H9 (cell line): ENCODE results near the gene TECTB. TPM values are rescaled to one million over a fixed set of nuclear protein-coding genes. Genes with fewer than 3 reads are reported as not detected.

ENCODE experiments used
- DNase-seq: peaks from one replicate; pipeline ENCODE4 v3.0.0-alpha.2; 2017
- H2AFZ ChIP-seq: one replicate; pipeline ENCODE4 v1.6.1; 2013; ENCODE audit warnings: mild to moderate bottlenecking, low read length, control low read depth, moderate library complexity
- H2AK5ac ChIP-seq: 2 replicates; pipeline ENCODE4 v1.6.1; 2013; ENCODE audit warnings: low read length, control low read depth, mixed read lengths; ENCODE audit not compliant: insufficient read length
- H2BK120ac ChIP-seq: one replicate; pipeline ENCODE4 v1.6.1; 2013; ENCODE audit warnings: low read depth, mild to moderate bottlenecking, low read length, control low read depth, inconsistent platforms; ENCODE audit not compliant: poor library complexity, severe bottlenecking
- H2BK12ac ChIP-seq: 2 replicates; pipeline ENCODE4 v1.6.1; 2013; ENCODE audit warnings: low read length, control low read depth, mixed read lengths, low read depth; ENCODE audit not compliant: insufficient read length
- H2BK15ac ChIP-seq: 2 replicates; pipeline ENCODE4 v1.6.1; 2013; ENCODE audit warnings: low read depth, low read length, control low read depth
- H2BK20ac ChIP-seq: one replicate; pipeline ENCODE4 v1.6.1; 2013; ENCODE audit warnings: low read depth, mild to moderate bottlenecking, low read length, control low read depth, inconsistent platforms; ENCODE audit not compliant: poor library complexity, severe bottlenecking
- H2BK5ac ChIP-seq: 2 replicates; pipeline ENCODE4 v1.6.1; 2013; ENCODE audit warnings: low read length, control low read depth, mixed read lengths; ENCODE audit not compliant: insufficient read length
- H3K14ac ChIP-seq: 2 replicates; pipeline ENCODE4 v1.6.1; 2013; ENCODE audit warnings: low read length, control low read depth; ENCODE audit not compliant: insufficient read depth
- H3K18ac ChIP-seq: 2 replicates; pipeline ENCODE4 v1.6.1; 2013; ENCODE audit warnings: low read depth, mild to moderate bottlenecking, mixed read lengths, low read length, control low read depth; ENCODE audit not compliant: insufficient read length
- H3K23ac ChIP-seq: 2 replicates; pipeline ENCODE4 v1.6.1; 2013; ENCODE audit warnings: low read length, control low read depth, mixed read lengths, low read depth; ENCODE audit not compliant: insufficient read length
- H3K23me2 ChIP-seq: 2 replicates; pipeline ENCODE4 v1.6.1; 2013; ENCODE audit warnings: low read depth, mild to moderate bottlenecking, mixed read lengths, low read length, control low read depth; ENCODE audit not compliant: insufficient read length, poor library complexity, severe bottlenecking
- H3K27ac ChIP-seq: 2 replicates; pipeline ENCODE4 v1.5.1; 2013; ENCODE audit warnings: low read length, control low read depth, mixed read lengths, low read depth; ENCODE audit not compliant: insufficient read length
- H3K27me3 ChIP-seq: 2 replicates; pipeline ENCODE4 v1.6.1; 2013; ENCODE audit warnings: low read length, control low read depth, inconsistent platforms; ENCODE audit not compliant: insufficient read depth
- H3K4ac ChIP-seq: 2 replicates; pipeline ENCODE4 v1.6.1; 2013; ENCODE audit warnings: low read depth, mild to moderate bottlenecking, control low read depth, inconsistent platforms, low read length, moderate library complexity
- H3K4me1 ChIP-seq: 2 replicates; pipeline ENCODE4 v1.6.1; 2013; ENCODE audit warnings: low read length, control low read depth, inconsistent platforms; ENCODE audit not compliant: insufficient read depth
- H3K4me2 ChIP-seq: 2 replicates; pipeline ENCODE4 v1.6.1; 2013; ENCODE audit warnings: low read length, control low read depth, mixed read lengths; ENCODE audit not compliant: insufficient read length, insufficient read depth
- H3K56ac ChIP-seq: 2 replicates; pipeline ENCODE4 v1.6.1; 2013; ENCODE audit warnings: low read depth, mild to moderate bottlenecking, mixed read lengths, low read length, control low read depth; ENCODE audit not compliant: insufficient read length
- H3K79me1 ChIP-seq: 2 replicates; pipeline ENCODE4 v1.6.1; 2013; ENCODE audit warnings: low read depth, mild to moderate bottlenecking, moderate library complexity, low read length, control low read depth, inconsistent platforms; ENCODE audit not compliant: insufficient read depth, poor library complexity, severe bottlenecking
- H3K79me2 ChIP-seq: 2 replicates; pipeline ENCODE4 v1.6.1; 2013; ENCODE audit warnings: low read length, control low read depth, inconsistent platforms; ENCODE audit not compliant: insufficient read depth
- H3K9ac ChIP-seq: 2 replicates; pipeline ENCODE4 v1.6.1; 2013; ENCODE audit warnings: low read length, control low read depth, mixed read lengths; ENCODE audit not compliant: insufficient read length; ENCODE audit errors: extremely low read depth
- H3K9me3 ChIP-seq: one replicate; pipeline ENCODE4 v1.6.1; 2013; ENCODE audit warnings: low read depth, low read length, inconsistent platforms; ENCODE audit not compliant: control insufficient read depth
- H3T11ph ChIP-seq: one replicate; pipeline ENCODE4 v1.6.1; 2013; ENCODE audit warnings: mild to moderate bottlenecking, low read length, control low read depth, inconsistent platforms
- H4K20me1 ChIP-seq: one replicate; pipeline ENCODE4 v1.6.1; 2013; ENCODE audit not compliant: control insufficient read depth, insufficient read length, insufficient read depth
- H4K5ac ChIP-seq: 2 replicates; pipeline ENCODE4 v1.6.1; 2013; ENCODE audit warnings: low read depth, mild to moderate bottlenecking, mixed read lengths, low read length, control low read depth; ENCODE audit not compliant: insufficient read length
- H4K8ac ChIP-seq: replicated peaks from 2 replicates; pipeline ENCODE4 v1.6.1; 2013; ENCODE audit warnings: low read length, control low read depth, mixed read lengths, low read depth; ENCODE audit not compliant: insufficient read length
- H4K91ac ChIP-seq: 2 replicates; pipeline ENCODE4 v1.6.1; 2013; ENCODE audit warnings: low read depth, mild to moderate bottlenecking, moderate library complexity, mixed read lengths, low read length, control low read depth; ENCODE audit not compliant: insufficient read length
- H3K27ac Mint-ChIP-seq, 3 experiments: 2 replicates in 2 of 3; 3 replicates in 1 of 3; pipeline ENCODE4 v1.8.0; 2020 to 2021; ENCODE audit warnings: mixed read lengths in 3 of 3, mild to moderate bottlenecking in 1 of 3, moderate library complexity in 1 of 3
- H3K27me3 Mint-ChIP-seq: 2 replicates; pipeline ENCODE4 v1.8.0; 2021; ENCODE audit warnings: low read depth, mild to moderate bottlenecking, moderate library complexity, mixed read lengths
- H3K36me3 Mint-ChIP-seq, 3 experiments: 2 replicates in 2 of 3; 3 replicates in 1 of 3; pipeline ENCODE4 v1.8.0; 2020 to 2021; ENCODE audit warnings: low read depth in 3 of 3, mixed read lengths in 3 of 3; ENCODE audit not compliant: insufficient read depth in 1 of 3
- H3K4me1 Mint-ChIP-seq, 2 experiments: 2 replicates each; pipeline ENCODE4 v1.8.0; 2020; ENCODE audit warnings: mixed read lengths in 2 of 2
- H3K4me3 Mint-ChIP-seq, 2 experiments: 2 replicates in 1 of 2; 3 replicates in 1 of 2; pipeline ENCODE4 v1.8.0; 2020 to 2021; ENCODE audit warnings: mild to moderate bottlenecking in 2 of 2, mixed read lengths in 2 of 2, moderate library complexity in 1 of 2
- H3K9me3 Mint-ChIP-seq, 2 experiments: 2 replicates in 1 of 2; 3 replicates in 1 of 2; pipeline ENCODE4 v1.8.0; 2020; ENCODE audit warnings: mild to moderate bottlenecking in 2 of 2, mixed read lengths in 2 of 2, moderate library complexity in 1 of 2
- WGBS: extraction: QIAGEN DNeasy Blood & Tissue Kit; methylation state at CpG from one replicate; pipeline ENCODE4 v1.1.7; 2013; ENCODE audit warnings: missing lambda C conversion rate, low lambda C conversion rate, mixed read lengths; ENCODE audit not compliant: insufficient read length; ENCODE audit errors: extremely low coverage; 5-methylcytosine and 5-hydroxymethylcytosine counted together
- total RNA-seq: library from RNA; stranded (reverse); gene quantifications from 2 replicates; pipeline ENCODE4 v1.2.1, GENCODE V29; 2021
- TF ChIP-seq, protein P1 (sequence below): fragments of 200-600 bp; sonication (generic); conservative IDR thresholded peaks from 3 replicates; pipeline ENCODE4 v1.8.0; 2021; ENCODE audit warnings: antibody characterized with exemption, mild to moderate bottlenecking

TECTB gene
- total RNA-seq, 1 experiment from 2014 or later, result not detected

DNA sequence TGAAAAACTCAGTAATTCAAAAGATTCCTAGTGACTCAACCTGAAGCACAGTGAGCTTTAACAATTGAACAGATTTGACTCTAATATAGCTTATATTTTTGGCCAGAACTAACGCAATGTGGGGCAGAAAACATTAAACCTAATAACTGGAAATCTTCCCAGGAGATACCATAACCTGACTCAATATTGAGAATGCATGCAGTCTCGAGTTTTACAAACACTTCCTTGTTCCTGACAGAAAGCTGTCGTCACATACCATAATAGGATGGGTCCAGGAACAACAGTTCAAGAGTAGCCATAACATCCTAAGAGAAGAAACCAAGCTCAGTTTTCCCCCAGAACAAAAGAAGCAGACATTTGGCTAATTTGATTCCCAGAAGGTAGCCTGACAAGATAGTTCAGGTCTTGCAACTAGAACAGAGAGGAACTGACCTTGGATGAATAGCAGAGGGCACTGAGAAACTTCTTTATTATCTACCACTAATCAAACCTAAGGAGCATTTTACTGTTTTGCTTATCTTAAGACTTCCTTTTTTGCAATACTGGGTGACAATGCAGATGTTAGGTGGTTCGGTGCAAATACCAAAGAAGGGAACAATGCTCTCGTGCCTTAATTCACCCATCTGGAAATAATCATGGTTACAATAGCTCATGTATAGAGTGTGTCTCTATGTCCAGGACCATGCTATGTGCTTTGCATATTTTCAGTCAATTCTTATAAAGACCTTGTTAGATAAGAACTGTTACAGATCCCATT, 52.1 kb downstream of the TECTB start:
- no peak overlapping the region for H4K8ac ChIP-seq
- no peak overlapping the region for H3K27ac Mint-ChIP-seq
- H2AFZ ChIP-seq, result no peak overlapping the region

More for the DNA sequence above, 52.1 kb downstream of the TECTB start:
- Histone ChIP-seq H4K20me1 (no peaks in the 10 kb centered on the region), H3K9ac (no peak overlapping the region), H2BK20ac (no peak overlapping the region), H3K14ac (no peak overlapping the region), H3K27me3 (no peaks in the 10 kb centered on the region), H2AK5ac (no peak overlapping the region), H2BK5ac (no peak overlapping the region), H4K5ac (no peak overlapping the region), H2BK15ac (no peak overlapping the region), H3K23ac (no peak overlapping the region), H3K4ac (no peak overlapping the region), H3K9me3 (no peaks in the 10 kb centered on the region), H4K91ac (no peak overlapping the region), H2BK120ac (no peak overlapping the region), H3K4me2 (no peak overlapping the region), H3K79me2 (no peaks in the 10 kb centered on the region), H3K18ac (no peak overlapping the region), H3K79me1 (no peaks in the 10 kb centered on the region), H3K4me1 (no peaks in the 10 kb centered on the region), H3T11ph (no peak overlapping the region), H3K23me2 (no peaks in the 10 kb centered on the region), H3K27ac (no peak overlapping the region), H2BK12ac (no peak overlapping the region), H3K56ac (no peak overlapping the region)
- H3K4me1 Mint-ChIP-seq, result no peaks in the 10 kb centered on the region
- H3K4me3 Mint-ChIP-seq, result no peak overlapping the region
- H3K36me3 Mint-ChIP-seq, result no peaks in the 10 kb centered on the region
- H3K27me3 Mint-ChIP-seq, result peaks cover 9% of the 10 kb centered on the region
- no CpG with 5 or more reads among the region's 5 CpGs for whole genome bisulfite sequencing
- H3K9me3 Mint-ChIP-seq, result no peaks in the 10 kb centered on the region
- TF ChIP-seq, protein P1, sequence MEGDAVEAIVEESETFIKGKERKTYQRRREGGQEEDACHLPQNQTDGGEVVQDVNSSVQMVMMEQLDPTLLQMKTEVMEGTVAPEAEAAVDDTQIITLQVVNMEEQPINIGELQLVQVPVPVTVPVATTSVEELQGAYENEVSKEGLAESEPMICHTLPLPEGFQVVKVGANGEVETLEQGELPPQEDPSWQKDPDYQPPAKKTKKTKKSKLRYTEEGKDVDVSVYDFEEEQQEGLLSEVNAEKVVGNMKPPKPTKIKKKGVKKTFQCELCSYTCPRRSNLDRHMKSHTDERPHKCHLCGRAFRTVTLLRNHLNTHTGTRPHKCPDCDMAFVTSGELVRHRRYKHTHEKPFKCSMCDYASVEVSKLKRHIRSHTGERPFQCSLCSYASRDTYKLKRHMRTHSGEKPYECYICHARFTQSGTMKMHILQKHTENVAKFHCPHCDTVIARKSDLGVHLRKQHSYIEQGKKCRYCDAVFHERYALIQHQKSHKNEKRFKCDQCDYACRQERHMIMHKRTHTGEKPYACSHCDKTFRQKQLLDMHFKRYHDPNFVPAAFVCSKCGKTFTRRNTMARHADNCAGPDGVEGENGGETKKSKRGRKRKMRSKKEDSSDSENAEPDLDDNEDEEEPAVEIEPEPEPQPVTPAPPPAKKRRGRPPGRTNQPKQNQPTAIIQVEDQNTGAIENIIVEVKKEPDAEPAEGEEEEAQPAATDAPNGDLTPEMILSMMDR, result no peak
- no peak for DNase-seq
